ENCODE results near the gene SCYL3.

The SCYL3 gene

DNA sequence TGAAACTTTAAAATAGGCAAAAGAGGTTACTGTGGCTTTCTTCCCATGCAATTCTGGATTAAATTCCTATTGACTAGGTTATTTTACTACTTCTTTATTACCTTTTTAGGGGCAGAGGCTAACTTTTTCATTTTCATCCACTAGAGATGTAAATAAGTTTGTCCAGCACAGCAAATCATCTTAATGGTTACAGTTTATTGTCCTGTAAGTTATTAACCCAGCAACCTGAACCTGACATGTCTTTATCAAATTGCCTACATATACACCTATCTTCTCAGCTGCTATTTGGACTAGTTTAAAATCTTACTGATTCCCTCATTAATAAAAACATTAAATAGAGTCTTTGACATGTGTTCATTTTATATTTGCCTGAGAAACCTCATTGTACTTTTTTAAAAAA is 6.9 kb upstream of the SCYL3 start:
- no peaks in the 10 kb centered on the region for H3K9me2 ChIP-seq (replicated peaks; ENCODE audit: insufficient read depth, low read length)
- DNase-seq: no peak
- H3K9me3 ChIP-seq (replicated peaks; ENCODE audit: insufficient read depth, low read length): no peaks in the 10 kb centered on the region
- H3K4me2 ChIP-seq (ENCODE audit: low read depth, low read length): no peak overlapping the region
- peaks cover 25% of the 10 kb centered on the region for H3K4me1 ChIP-seq (ENCODE audit: low read length)
- H3K27ac ChIP-seq (ENCODE audit: low read length): no peak overlapping the region
- no peaks in the 10 kb centered on the region for H4K20me1 ChIP-seq (ENCODE audit: insufficient read depth, low read length)
- no peak overlapping the region for H3K4me3 ChIP-seq (ENCODE audit: low read length)
- peaks cover 4% of the 10 kb centered on the region; the same call in 1 of the 2 replicates for H3F3A ChIP-seq (ENCODE audit: insufficient read depth, low read length)
- no peaks in the 10 kb centered on the region for H3K36me3 ChIP-seq (replicated peaks; ENCODE audit: insufficient read depth, low read length)
- H3K27me3 ChIP-seq (replicated peaks; ENCODE audit: insufficient read depth, low read length): no peaks in the 10 kb centered on the region
- H3K79me2 ChIP-seq (ENCODE audit: low read length): no peaks in the 10 kb centered on the region
- H2AFZ ChIP-seq (ENCODE audit: low read length): no peak overlapping the region
- no peak overlapping the region for H3K9ac ChIP-seq (ENCODE audit: low read length)
- TF ChIP-seq CTCF (IDR thresholded peaks at IDR 0.05; ENCODE audit: low read length): no peak
- no peak for TF ChIP-seq EZH2phosphoT487 (IDR thresholded peaks at IDR 0.05; ENCODE audit: low read length)
- TF ChIP-seq EZH2 (optimal IDR thresholded peaks at IDR 0.05; ENCODE audit: low read depth, low read length): no peak

- H3K9me3 ChIP-seq (replicated peaks; ENCODE audit: insufficient read depth, low read length): no peaks in the 10 kb centered on the region
- no peaks in the 10 kb centered on the region for H3K27me3 ChIP-seq (replicated peaks; ENCODE audit: insufficient read depth, low read length)
- no peak for TF ChIP-seq EZH2 (optimal IDR thresholded peaks at IDR 0.05; ENCODE audit: low read depth, low read length)
- TF ChIP-seq EZH2phosphoT487 (IDR thresholded peaks at IDR 0.05; ENCODE audit: low read length): no peak
- no peak overlapping the region for H3K4me2 ChIP-seq (ENCODE audit: low read depth, low read length)
- H2AFZ ChIP-seq (ENCODE audit: low read length): no peak overlapping the region
- H3K79me2 ChIP-seq (ENCODE audit: low read length): no peaks in the 10 kb centered on the region
- H3K9ac ChIP-seq (ENCODE audit: low read length): no peak overlapping the region
- no peaks in the 10 kb centered on the region for H4K20me1 ChIP-seq (ENCODE audit: insufficient read depth, low read length)
- no peaks in the 10 kb centered on the region for H3K36me3 ChIP-seq (replicated peaks; ENCODE audit: insufficient read depth, low read length)
- no peaks in the 10 kb centered on the region for H3K9me2 ChIP-seq (replicated peaks; ENCODE audit: insufficient read depth, low read length)
- H3K4me1 ChIP-seq (ENCODE audit: low read length): peaks cover 22% of the 10 kb centered on the region
- H3K4me3 ChIP-seq (ENCODE audit: low read length): no peak overlapping the region
- no peak for DNase-seq
- H3K27ac ChIP-seq (ENCODE audit: low read length): no peak overlapping the region
- H3F3A ChIP-seq (ENCODE audit: insufficient read depth, low read length): 0 out of 2 replicates have a peak, but pooled peaks cover 4% of the 10 kb centered on the region
Observed at GRCh38 chr1:169899519-169900217, 6.0 kb upstream of the SCYL3 start.

- TF ChIP-seq CTCF (IDR thresholded peaks at IDR 0.05; ENCODE audit: low read length) (no peak), EZH2phosphoT487 (IDR thresholded peaks at IDR 0.05; ENCODE audit: low read length) (no peak), EZH2 (optimal IDR thresholded peaks at IDR 0.05; ENCODE audit: low read depth, low read length) (no peak)
- no peak for DNase-seq
Observed at GRCh38 chr1:169896013-169896412, 2.3 kb upstream of the SCYL3 start.

More at GRCh38 chr1:169896013-169896412, 2.3 kb upstream of the SCYL3 start:
- H3K4me3 ChIP-seq (ENCODE audit: low read length): no peak overlapping the region
- no peak overlapping the region for H3K9ac ChIP-seq (ENCODE audit: low read length)
- H3K27me3 ChIP-seq (replicated peaks; ENCODE audit: insufficient read depth, low read length): no peaks in the 10 kb centered on the region
- 0 out of 2 replicates have a peak overlapping the region, but pooled peaks have one; percentile 4 for H2AFZ ChIP-seq (ENCODE audit: low read length)
- no peak overlapping the region for H3K4me2 ChIP-seq (ENCODE audit: low read depth, low read length)
- peaks cover 25% of the 10 kb centered on the region for H3K4me1 ChIP-seq (ENCODE audit: low read length)
- no peaks in the 10 kb centered on the region for H4K20me1 ChIP-seq (ENCODE audit: insufficient read depth, low read length)
- H3K27ac ChIP-seq (ENCODE audit: low read length): no peak overlapping the region
- peaks cover 23% of the 10 kb centered on the region for H3K79me2 ChIP-seq (ENCODE audit: low read length)
- H3F3A ChIP-seq (ENCODE audit: insufficient read depth, low read length): 0 out of 2 replicates have a peak, but pooled peaks cover 6% of the 10 kb centered on the region
- H3K9me2 ChIP-seq (replicated peaks; ENCODE audit: insufficient read depth, low read length): no peaks in the 10 kb centered on the region
- no peaks in the 10 kb centered on the region for H3K9me3 ChIP-seq (replicated peaks; ENCODE audit: insufficient read depth, low read length)
- H3K36me3 ChIP-seq (replicated peaks; ENCODE audit: insufficient read depth, low read length): no peaks in the 10 kb centered on the region
